ENCODE results near the gene SLC19A1. TPM values are rescaled to one million over a fixed set of nuclear protein-coding genes. Genes with fewer than 3 reads are reported as not detected.

The SLC19A1 gene
- polyA plus RNA-seq, 3 donors, result 25.0 to 53.0 (median 39.9) TPM

DNA sequence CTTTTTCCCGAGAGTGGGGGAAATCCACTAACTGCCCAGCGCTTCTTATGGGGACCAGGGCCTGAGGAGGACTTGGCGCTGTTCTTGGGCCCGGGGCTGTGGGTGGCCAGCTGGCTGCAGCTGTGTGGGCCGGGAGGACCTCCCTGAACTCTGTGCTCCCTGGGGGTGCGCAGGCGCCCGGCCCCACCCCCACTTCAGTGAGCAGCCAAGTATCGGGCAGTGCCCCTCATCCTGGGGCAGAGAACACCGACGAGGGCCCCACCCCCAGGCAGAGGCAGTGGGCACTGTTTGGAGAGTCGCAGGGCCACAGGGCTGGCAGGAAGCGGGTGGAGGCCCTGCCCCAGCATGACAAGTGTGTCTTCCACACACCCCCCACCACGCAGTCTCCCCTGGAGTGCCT, 32.5 kb upstream of the SLC19A1 start:
- no peak overlapping the region for H3K4me3 Mint-ChIP-seq
- Histone ChIP-seq H3K27me3 (ENCODE audit: control insufficient read depth in 2 of 2, insufficient read depth in 2 of 2, low read length in 2 of 2) (no peaks in the 10 kb centered on the region), H3K79me2 (ENCODE audit: insufficient read depth, low read length) (no peaks in the 10 kb centered on the region), H3K4me1 (ENCODE audit: control insufficient read depth in 1 of 2, insufficient read depth in 2 of 2, low read length in 2 of 2) (no peaks in the 10 kb centered on the region), H3K9ac (ENCODE audit: insufficient read depth, low read length, poor library complexity, severe bottlenecking) (no peak overlapping the region), H3K27ac (ENCODE audit: low read depth in 1 of 2, low read length in 2 of 2) (no peak overlapping the region), H3K36me3 (replicated peaks in 1 of 2; ENCODE audit: control insufficient read depth in 1 of 2, insufficient read depth in 2 of 2, low read length in 2 of 2) (no peaks in the 10 kb centered on the region), H4K20me1 (ENCODE audit: insufficient read depth, low read length) (no peaks in the 10 kb centered on the region), H3K4me2 (replicated peaks; ENCODE audit: extremely low read depth, low read length, poor library complexity, severe bottlenecking) (no peak overlapping the region), H3K9me3 (replicated peaks in 1 of 2; ENCODE audit: control insufficient read depth in 1 of 2, insufficient read depth in 1 of 2, low read length in 2 of 2) (no peaks in the 10 kb centered on the region), H3K4me3 (replicated peaks in 1 of 3; ENCODE audit: low read depth in 2 of 3, low read length in 3 of 3) (no peak overlapping the region), H2AFZ (ENCODE audit: insufficient read depth, low read depth, low read length, poor library complexity, severe bottlenecking) (no peak overlapping the region)
- TF ChIP-seq, protein P1, sequence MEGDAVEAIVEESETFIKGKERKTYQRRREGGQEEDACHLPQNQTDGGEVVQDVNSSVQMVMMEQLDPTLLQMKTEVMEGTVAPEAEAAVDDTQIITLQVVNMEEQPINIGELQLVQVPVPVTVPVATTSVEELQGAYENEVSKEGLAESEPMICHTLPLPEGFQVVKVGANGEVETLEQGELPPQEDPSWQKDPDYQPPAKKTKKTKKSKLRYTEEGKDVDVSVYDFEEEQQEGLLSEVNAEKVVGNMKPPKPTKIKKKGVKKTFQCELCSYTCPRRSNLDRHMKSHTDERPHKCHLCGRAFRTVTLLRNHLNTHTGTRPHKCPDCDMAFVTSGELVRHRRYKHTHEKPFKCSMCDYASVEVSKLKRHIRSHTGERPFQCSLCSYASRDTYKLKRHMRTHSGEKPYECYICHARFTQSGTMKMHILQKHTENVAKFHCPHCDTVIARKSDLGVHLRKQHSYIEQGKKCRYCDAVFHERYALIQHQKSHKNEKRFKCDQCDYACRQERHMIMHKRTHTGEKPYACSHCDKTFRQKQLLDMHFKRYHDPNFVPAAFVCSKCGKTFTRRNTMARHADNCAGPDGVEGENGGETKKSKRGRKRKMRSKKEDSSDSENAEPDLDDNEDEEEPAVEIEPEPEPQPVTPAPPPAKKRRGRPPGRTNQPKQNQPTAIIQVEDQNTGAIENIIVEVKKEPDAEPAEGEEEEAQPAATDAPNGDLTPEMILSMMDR (IDR thresholded peaks at IDR 0.05), result no peak
- H3K4me1 Mint-ChIP-seq, result no peaks in the 10 kb centered on the region
- no peak for DNase-seq
- H3K36me3 Mint-ChIP-seq, result no peaks in the 10 kb centered on the region
- H3K27ac Mint-ChIP-seq, result no peak overlapping the region
- peaks cover 0 to 2% (median 0%) of the 10 kb centered on the region in 7 donors for H3K9me3 Mint-ChIP-seq
- intact Hi-C loops (cut with micrococcal nuclease), result no loop called here
- peaks cover 2 to 7% (median 3%) of the 10 kb centered on the region in 3 donors for H3K27me3 Mint-ChIP-seq (ENCODE audit: low read depth in 3 of 3)
- 90% methylated on average over 11 of the region's 14 CpGs for WGBS (ENCODE audit: insufficient coverage)

DNA sequence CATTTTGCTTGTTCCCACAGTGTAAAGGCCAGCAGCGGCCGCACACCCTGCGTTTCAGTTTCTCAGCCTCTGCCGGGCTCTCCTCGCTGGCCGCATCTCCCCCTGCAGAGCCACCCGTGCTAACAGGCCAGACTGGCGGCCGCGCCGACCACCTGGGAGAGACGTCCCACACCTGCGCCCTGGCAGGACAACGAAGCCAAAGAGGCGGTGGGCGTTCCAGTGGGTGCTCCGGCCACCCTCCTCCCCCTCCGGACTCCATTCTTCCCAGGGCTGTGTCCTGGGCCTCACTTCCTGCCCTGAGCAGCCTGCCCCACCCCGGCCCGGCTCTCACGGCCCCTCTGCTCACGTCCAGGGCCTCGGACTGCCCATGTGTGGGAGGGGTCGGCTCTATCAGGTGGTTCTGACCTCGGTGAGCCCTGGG, 31.9 kb upstream of the SLC19A1 start:
- TF ChIP-seq, protein P1 (IDR thresholded peaks at IDR 0.05), result no peak
- intact Hi-C loops (cut with micrococcal nuclease), result no loop called here
- 90% methylated on average over 20 of the region's 25 CpGs for WGBS (ENCODE audit: insufficient coverage)
- H2AFZ ChIP-seq (ENCODE audit: insufficient read depth, low read depth, low read length, poor library complexity, severe bottlenecking), result no peak overlapping the region
- Mint-ChIP-seq H3K4me1 (no peaks in the 10 kb centered on the region), H3K4me3 (no peak overlapping the region), H3K27me3 (ENCODE audit: low read depth in 3 of 3) (peaks cover 2 to 10% (median 3%) of the 10 kb centered on the region in 3 donors), H3K27ac (no peak overlapping the region), H3K36me3 (no peaks in the 10 kb centered on the region), H3K9me3 (peaks cover 0 to 2% (median 0%) of the 10 kb centered on the region in 7 donors)
- H3K9ac ChIP-seq (ENCODE audit: insufficient read depth, low read length, poor library complexity, severe bottlenecking), result no peak overlapping the region
- H3K4me2 ChIP-seq (replicated peaks; ENCODE audit: extremely low read depth, low read length, poor library complexity, severe bottlenecking), result no peak overlapping the region
- DNase-seq, result no peak
- no peaks in the 10 kb centered on the region for H3K79me2 ChIP-seq (ENCODE audit: insufficient read depth, low read length)
- H3K9me3 ChIP-seq (replicated peaks in 1 of 2; ENCODE audit: control insufficient read depth in 1 of 2, insufficient read depth in 1 of 2, low read length in 2 of 2), result no peaks in the 10 kb centered on the region
- H3K4me3 ChIP-seq (replicated peaks in 1 of 3; ENCODE audit: low read depth in 2 of 3, low read length in 3 of 3), result no peak overlapping the region
- H3K4me1 ChIP-seq (ENCODE audit: control insufficient read depth in 1 of 2, insufficient read depth in 2 of 2, low read length in 2 of 2), result no peaks in the 10 kb centered on the region
- H3K27me3 ChIP-seq (ENCODE audit: control insufficient read depth in 2 of 2, insufficient read depth in 2 of 2, low read length in 2 of 2), result no peaks in the 10 kb centered on the region
- no peaks in the 10 kb centered on the region for H3K36me3 ChIP-seq (replicated peaks in 1 of 2; ENCODE audit: control insufficient read depth in 1 of 2, insufficient read depth in 2 of 2, low read length in 2 of 2)
- H4K20me1 ChIP-seq (ENCODE audit: insufficient read depth, low read length), result no peaks in the 10 kb centered on the region
- no peak overlapping the region for H3K27ac ChIP-seq (ENCODE audit: low read depth in 1 of 2, low read length in 2 of 2)
